GM18951 (cell line): ENCODE data around the gene TBCD.
"Not testable (repeated sequence)": the region's sequence is repeated elsewhere in the genome, so short reads cannot be mapped to it uniquely, and the experiment has no call there.

ENCODE experiments used
- POLR2A ChIP-seq: IDR thresholded peaks from 4 replicates; pipeline ENCODE4 v1.6.1; 2011; ENCODE audit warnings: mild to moderate bottlenecking; ENCODE audit not compliant: insufficient read length, insufficient read depth; ENCODE audit errors: extremely low read depth
- in situ Hi-C: fragments of 300-500 bp; cut with MboI; formaldehyde crosslinking; loops from one replicate; pipeline ENCODE4 v1.12.0; 2022; ENCODE audit warnings: low sequenced_read_pairs, mixed read lengths, inconsistent platforms; ENCODE audit not compliant: unreplicated experiment

Gene TBCD

DNA sequence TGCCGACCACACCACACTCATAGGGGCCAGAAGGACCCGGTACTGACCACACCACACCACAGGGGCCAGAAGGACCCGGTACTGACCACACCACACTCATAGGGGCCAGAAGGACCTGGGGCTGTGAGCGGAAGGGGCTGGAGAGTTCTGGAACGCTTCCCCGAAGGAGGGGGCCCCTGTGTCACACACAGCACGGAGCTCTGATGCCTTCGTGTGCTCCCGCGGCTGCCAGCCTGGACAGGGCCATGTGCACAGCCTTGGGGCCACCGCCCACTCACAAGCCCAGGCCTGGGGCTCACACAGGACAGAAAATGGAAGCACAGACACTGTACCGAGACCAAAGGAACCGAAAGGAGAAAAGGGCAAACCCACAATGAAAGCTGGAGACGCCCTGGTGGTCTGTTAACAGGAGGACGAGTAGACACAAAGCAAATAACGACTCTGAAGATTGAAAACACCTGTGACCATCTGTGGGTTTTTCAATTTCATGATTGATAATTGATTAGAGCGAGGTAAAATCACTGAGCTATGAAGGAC, 221.0 kb downstream of the TBCD start:
- TF ChIP-seq POLR2A = no peak
- in situ Hi-C loops = no loop called here

DNA sequence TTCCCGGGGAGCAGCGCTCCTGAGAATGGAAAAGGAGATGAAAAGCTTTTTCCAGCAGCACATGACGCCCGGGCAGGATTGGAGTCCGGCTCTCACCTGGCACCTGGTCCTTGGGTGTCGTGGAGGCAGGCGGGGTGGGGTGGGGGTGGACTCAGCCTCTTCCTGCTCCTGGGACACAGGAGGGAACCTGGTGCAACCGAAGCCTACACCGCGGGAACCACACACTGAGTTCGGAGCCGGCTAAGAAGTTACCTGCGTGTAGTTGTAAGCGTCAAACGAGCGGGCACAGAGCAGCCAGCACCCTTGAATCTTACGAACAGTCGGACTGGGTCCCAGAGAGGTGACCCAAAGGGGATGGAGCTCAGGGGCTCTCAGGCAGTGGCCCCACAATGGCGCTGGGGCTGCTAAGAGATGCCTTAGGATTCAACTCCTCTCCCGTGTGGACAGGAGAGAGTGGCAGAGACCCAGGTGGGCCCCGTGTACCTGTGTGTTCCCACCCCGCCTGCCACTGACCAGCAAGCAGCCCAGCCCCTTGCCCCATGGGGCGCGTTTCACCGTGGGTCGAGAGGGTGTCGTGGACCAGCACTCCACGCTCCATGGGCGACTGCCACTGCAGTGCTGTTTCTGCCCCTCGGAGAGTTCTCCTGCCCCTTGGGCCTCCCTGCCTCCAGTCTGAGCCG, 221.7 kb downstream of the TBCD start:
- TF ChIP-seq POLR2A = no peak
- in situ Hi-C loops = no loop called here

DNA sequence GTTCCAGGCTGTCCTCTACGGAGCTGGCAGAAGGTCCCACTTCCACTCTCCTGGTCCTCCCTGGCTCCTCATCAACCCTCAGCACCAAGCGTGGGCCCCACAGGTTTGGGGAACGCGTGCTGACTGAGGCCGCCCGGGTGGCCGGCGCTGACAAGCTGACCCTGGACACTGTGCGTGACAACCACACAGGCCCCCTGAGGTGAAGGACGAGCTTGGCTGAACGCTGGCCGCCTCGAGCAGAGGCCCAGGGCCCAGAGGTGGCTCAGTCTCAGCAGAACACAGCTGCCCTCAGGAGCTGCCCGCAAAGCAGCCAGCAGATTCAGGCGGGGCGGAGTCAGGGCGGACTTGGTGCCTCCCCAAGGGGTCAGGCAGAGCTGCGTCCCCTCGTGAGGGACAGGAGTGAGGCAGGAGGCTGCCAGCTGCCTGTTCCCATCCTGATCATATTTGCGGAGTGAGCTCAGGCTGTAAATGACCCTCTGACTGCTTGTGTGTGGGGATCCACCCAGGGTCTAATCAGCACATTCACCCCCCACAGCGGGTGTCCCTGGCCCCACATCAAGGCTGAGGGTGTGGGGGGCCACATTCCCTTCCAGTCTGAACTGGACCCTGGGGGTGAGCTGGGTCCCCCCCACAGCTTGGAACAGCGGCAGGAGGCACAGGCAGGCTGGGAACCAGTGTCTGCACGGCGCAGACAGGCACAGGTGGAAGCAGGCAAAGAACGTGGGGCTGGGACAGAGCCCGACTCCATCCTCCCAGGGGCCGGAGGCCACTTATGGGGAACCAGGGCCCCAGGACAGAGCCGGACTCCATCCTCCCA, 222.5 kb downstream of the TBCD start:
- in situ Hi-C loops = no loop called here
- no peak for TF ChIP-seq POLR2A

DNA sequence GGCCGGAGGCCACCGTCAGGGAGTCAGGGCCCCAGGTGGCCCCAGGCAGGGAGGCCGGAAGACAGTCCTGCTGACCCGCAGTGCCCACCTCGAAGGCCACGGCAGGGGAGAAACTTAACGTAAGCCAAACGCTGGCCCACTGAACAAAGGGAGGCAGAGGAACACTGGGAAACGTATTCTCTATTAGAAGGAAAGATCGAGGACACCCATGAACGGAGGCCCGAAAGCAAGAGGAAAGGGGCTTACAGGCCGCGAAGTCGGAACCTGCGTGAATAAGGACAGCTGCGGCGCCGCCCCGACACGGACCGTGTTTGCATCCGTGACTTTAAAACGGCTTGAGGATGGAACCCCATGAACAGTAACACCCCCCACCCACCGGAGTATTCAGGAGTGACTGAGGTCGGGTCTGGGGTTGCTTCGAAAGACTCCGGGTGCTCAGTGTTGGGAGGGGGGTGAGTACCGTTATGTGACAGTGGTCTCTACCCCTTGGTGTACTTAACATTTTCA, 225.2 kb downstream of the TBCD start:
- no peak for TF ChIP-seq POLR2A
- in situ Hi-C loops = no loop called here

GRCh38 chr17:82977606-82978005, 225.7 kb downstream of the TBCD start:
- no peak for TF ChIP-seq POLR2A
- in situ Hi-C loops = no loop called here

GRCh38 chr17:82978765-82979349, 227.0 kb downstream of the TBCD start:
- in situ Hi-C loops = no loop called here
- no peak for TF ChIP-seq POLR2A

- in situ Hi-C loops = no loop called here
- TF ChIP-seq POLR2A = no peak
Observed at GRCh38 chr17:82979718-82980117, 227.9 kb downstream of the TBCD start.

GRCh38 chr17:82980632-82981031, 228.8 kb downstream of the TBCD start:
- no peak for TF ChIP-seq POLR2A
- in situ Hi-C loops = no loop called here

DNA sequence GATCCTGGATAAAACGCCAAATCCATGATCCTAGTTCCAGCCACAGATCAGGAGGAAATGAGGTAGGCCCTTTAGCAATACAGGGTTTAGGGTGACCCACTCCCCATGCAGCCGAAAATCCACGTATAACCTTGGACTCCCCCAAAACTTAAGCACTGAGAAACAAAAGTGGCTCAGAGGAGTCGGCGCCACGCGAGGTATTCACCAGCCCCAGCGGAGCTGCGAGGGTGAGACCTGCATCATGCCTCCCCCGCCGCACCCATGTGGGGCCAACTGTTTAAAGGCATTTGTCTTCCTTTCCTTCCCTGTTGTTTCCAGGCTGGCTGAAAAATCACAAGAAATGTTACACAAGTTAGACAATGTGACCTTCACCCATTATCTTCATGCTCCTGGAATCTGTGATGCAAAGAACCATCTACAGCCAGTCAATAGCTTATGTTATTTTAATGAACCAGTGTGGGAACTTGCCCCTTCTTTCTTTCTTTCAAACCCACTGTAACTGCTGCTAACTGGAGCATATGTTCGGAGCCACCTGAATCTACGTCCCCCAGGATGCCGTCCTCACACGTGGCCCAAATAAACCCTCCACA, 229.4 kb downstream of the TBCD start:
- in situ Hi-C loops = no loop called here
- TF ChIP-seq POLR2A = no peak

GRCh38 chr17:82983510-82984248, 231.8 kb downstream of the TBCD start:
- in situ Hi-C loops = no loop called here
- no peak for TF ChIP-seq POLR2A

DNA sequence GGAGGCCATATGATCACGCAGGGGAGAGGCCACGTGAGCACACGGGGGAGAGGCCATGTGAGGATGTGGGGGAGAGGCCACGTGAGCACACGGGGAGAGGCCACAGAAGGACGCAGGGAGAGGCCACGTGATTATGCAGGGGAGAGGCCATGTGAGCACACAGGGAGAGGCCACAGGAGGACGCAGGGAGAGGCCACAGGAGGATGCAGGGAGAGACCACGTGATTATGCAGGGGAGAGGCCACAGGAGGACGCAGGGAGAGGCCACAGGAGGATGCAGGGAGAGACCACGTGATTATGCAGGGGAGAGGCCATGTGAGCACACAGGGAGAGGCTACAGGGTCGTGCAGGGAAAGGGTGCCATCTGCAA, 232.4 kb downstream of the TBCD start:
- in situ Hi-C loops = not testable (repeated sequence)

DNA sequence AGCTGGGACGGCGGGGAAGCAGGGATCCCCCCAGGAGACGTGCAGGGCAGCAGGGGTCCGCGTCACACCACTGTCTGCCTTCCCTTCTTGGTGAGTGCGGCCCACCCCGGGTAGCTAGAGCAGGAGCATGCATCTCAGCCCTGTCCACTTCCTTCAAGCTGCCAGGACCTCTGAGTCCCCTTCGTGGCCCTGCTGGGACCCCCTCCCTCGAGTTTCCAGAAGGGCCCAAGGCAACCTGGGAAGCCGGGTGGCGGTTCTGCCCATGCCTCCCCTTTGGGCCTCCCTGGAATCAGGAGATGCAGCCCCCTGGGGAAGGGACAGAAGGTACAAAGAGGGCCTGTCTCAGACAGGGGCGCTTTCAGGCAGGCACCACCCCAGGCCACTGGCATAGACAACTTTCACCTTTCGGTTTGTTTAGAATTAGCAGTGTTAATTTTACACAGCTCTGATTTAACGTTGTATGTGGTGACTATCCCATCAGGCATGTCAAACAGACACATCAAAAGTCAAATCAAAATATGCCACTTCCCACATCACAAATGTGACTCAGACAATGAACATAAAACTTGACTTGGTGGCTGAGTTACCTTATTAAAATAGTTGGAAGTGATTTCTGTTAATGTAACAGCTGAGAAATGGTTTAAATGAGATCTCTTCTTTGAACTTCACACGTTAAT, 233.0 kb downstream of the TBCD start:
- TF ChIP-seq POLR2A = no peak
- in situ Hi-C loops = no loop called here

DNA sequence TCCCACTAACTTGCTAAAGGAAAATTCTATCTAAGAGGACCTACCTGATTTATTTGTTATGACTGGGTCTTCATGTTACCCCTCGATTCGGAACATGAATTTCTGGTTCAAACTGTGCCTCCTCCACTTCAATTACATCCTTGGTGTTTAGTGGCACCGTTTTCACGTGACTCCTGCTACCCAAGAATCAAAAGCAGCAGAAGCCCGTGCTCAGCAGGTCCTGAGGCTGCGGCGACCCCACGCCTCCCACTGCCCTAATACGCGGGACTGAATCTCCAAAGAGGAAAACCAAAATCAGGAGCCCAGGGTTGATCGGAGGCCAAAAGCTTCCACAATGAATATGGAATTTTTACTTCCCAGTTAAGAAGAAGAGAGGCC, 233.6 kb downstream of the TBCD start:
- in situ Hi-C loops = no loop called here
- TF ChIP-seq POLR2A = no peak
